ENCODE results near the gene SLC26A8.
"Not testable (repeated sequence)": the region's sequence is repeated elsewhere in the genome, so short reads cannot be mapped to it uniquely, and the experiment has no call there.

The SLC26A8 gene

DNA sequence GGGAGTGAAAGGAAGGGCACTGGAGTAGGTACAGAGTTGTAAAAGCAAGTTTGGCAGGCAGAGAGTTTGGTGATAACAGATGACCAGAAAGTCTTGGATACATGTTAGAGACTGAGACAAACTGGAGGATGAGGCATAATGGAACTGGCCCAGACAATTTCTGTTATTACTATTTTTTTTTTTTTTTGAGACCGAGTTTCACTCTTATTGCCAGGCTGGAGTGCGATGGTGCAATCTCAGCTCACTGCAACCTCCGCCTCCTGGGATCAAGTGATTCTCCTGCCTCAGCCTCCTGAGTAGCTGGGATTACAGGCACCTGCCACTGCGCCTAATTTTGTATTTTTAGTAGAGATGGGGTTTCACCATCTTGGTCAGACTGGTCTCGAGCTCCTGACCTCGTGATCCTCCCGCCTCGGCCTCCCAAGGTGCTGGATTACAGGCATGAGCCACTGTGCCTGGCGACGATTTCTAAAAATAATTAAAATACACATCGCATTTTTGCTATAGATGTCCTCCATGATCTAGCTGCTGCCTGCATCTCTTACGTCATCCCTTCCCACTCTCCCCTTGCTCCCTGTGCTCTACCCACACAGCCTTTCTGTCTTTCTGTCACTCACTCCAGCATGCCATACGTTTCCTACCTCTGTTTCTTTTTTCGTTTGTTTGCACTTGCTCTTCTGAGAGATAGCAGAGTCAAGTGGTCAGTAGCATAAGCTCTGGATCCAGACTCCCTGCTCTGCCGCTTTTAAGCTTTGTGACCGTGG is 26.7 kb upstream of the SLC26A8 start:
- DNase-seq (ENCODE audit: low spot score), result no peak

DNA sequence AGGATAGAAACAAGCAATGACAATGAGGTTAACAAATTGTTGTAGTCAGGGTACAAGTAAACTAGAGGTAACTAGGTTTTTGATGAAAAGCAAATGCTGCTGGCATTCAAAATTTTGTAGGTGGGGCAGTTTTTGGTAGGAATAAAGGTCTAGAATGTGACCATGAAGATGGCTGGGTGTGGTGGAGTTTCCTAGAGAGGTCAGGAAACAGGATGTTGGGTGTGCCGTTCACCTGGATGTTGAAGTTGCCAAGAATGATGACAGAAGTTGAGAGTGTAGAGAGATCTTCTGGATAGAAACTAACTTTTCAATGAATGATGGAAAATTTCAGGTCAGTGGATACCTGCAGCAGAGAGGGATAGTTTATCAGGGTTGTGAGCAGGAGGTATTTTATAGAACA is 25.9 kb upstream of the SLC26A8 start:
- DNase-seq (ENCODE audit: low spot score), result no peak

DNA sequence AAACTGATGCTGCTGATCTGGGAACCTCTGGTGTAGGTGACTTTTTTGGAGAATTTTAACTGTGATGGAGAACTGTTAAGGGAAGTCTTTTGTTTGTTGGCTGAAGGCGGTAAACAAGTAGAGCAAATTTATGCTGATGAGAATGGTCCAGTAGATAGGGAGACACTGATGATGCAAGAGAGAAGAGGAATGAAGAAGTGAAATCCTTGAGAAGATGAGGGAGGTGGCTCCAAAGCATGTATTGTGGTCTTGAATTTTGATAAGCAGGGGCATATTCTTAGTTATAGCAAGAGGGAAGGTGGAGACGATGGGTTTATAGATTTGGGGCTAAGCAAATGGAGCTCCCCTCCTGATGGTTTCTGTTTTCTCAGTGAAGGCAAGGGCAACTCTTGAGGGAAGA is 25.1 kb upstream of the SLC26A8 start:
- no peak for DNase-seq (ENCODE audit: low spot score)

DNA sequence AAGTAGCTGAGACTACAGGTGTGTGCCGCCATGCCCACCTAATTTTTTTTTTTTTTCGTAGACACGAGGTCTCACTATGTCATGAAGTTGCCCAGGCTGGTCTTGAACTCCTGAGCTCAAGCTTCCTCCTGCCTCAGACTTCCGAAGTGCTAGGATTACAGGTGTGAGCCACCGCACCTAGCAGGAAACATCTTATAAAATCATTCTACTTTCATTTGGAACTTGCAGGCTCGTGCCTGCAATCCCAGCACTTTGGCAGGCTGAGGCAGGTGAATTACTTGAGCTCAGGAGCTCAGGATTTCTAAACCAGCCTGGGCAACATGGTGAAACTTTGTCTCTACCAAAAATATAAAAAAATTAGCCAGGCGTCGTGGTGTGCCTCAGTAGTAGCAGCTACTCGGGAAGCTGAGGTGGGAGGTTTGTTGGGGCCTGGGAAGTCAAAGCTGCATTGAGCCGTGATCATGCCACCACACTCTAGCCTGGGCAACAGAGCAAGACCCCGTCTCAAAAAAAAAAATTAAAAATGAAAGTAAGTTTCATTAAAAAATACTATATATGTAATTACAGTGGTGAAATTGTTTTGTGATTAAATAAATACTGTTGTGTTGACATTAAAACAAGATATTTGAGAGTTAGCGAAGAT is 18.3 kb upstream of the SLC26A8 start:
- DNase-seq (ENCODE audit: low spot score), result no peak

DNA sequence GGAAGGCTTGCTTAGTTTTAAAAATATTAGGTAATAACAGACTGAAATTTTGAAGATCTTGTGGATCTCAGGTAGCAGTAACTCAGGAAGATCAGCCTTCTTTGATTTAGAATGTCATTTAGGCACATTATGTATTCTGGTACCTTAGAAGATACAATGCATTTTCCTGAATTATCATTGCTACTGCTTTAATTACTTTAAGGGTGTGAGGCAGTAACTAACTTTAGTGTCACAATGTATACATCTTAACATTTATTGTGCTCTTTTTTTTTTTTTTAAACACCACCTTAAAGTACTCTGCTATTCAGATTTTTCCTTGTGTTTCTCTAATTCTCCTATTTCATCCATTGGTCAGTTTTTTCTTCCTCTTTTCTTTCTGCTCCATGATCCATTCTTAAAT is 16.5 kb upstream of the SLC26A8 start:
- no peak for DNase-seq (ENCODE audit: low spot score)

DNA sequence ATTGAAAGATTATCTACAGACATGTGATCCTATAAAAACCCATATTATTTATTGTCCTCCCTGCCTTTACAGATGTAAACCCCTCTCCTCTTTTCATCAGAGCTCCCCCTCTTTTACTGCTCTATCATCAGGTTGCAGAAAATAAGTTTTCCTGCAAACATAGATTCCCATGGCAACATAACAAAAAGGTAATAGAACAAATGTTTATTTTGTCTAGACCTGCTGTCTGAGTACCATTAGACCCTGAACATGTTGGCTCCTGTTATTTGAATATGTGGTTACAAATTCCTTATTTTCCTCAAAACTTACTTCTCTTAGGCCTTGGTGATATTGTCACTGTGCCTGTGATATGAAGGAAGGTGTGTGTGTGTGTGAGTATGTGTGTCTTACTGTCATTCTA is 14.7 kb upstream of the SLC26A8 start:
- DNase-seq (ENCODE audit: low spot score), result no peak

DNA sequence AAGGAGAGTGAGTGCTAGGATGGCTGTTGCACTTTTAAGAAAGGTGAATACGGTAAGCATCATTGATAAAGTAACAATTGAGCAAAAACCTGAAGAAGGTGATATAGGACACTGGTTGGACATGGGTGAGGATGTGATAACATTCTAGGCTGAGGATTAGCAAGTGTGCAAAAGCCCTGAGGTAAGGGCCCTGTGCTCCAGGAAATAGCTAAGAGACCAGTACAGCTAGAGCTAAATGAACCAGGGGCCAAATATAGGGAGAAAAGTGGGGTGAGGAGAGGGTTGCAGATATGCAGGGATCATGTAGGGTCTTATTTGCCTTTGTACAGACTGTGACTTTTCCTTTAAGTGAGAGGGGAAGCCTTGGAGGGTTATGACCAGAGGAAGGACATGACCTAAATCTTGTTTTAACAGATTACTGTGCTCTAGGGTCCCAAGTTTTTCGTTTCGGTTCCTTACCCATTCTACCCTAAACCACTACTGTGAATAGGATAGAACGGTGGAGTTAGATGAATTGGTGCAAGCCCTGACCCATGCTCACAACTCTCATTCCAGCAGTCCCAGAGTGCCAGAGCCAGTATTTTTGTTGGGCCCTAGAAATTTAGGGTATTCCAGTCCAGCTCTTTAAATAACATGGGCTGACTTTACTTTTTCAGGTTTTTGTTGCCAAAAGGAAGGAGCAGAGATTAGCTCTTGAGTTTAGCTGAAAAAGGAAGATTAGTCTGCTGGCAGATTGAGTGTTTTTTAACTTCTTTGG is 13.9 kb upstream of the SLC26A8 start:
- no peak for DNase-seq (ENCODE audit: low spot score)

DNA sequence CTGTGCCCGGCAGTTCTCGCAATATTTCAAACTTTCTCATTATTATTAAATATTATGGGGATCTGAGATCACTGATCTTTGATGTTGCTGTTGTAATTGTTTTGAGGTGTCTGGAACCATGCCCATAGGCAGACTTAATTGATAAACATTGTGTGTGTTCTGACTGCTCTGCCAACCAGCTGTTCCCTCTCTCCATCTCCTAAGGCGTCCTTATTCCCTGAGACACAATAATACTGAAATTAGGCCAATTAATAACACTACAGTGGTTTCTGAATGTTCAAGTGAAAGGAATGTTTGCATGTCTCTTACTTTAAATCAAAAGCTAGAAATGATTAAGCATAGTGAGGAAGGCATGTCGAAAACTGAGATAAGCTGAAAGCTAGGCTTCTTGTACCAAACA is 10.8 kb upstream of the SLC26A8 start:
- no peak for DNase-seq (ENCODE audit: low spot score)

DNA sequence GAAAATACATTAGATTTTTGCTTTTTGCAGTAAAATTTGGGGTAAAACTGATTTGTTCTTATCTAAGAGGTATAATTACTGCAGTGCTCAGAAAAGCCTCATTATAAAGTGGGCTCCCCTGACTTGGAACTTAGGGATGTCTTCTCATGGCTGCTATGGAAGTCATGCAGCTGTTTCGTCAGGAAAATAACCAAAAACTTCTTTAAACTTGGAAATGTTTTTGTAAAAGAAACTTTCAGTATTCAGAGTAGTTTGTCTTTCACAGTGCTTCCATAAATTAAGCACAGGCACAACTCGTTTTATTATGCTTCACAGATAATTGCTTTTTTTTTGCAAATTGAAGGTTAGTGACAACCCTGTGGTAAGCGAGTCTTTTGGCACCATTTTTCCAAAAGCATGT is 10.0 kb upstream of the SLC26A8 start:
- no peak for DNase-seq (ENCODE audit: low spot score)

DNA sequence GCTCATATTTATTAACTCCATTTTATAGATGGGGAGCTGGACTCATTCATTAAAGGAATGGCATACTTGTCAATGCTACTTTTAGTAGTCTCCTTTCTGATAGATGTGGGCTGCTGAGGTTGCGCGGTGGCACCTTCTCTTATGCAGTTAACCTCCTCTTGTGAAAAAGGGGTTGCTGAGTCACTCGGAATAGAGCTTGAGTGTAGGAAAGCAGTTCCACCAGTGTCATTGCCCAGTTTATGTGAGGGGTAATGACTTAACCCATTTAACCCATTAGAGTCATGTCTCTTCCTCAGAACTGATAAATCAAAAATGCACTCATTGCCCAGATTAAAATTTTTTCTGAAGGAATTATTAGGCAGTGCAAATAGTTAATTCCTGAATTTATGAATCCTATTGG is 9.5 kb upstream of the SLC26A8 start:
- DNase-seq (ENCODE audit: low spot score), result no peak

DNA sequence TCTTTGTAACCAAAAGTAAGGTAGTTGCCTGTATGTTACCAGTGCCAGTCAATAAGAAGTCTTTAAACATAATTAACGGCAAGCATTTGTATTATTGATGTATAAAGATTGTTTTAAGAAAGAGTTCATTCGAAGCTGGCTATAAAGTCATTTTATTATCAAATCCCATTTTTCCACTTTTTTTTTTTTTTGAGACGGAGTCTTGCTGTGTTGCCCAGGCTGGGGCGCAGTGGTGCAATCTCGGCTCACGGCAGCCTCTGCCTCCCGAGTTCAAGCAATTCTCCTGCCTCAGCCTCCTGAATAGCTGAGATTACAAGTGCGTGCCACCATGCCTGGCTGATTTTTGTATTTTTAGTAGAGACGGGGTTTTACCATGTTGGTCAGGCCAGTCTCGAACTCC is 8.7 kb upstream of the SLC26A8 start:
- DNase-seq (ENCODE audit: low spot score), result not testable (repeated sequence)

DNA sequence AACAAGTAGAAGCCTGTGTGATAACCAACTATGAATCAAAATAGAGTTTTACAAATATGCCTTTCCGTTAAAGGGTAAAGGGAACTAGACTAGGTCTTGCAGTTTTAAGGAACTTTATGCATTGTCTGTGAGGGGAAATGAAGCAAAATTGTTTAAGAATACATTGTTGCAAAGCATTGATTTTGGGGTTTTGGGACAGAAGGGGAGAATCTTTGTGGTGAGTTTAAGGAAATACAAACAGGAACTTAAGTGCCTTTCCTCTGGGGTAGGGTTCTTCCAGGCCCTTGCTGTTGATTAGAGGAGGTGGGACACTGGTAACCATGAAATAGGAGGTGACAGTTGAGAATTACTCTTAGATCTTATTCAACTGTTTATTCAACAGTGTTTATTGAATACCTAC is 7.8 kb upstream of the SLC26A8 start:
- DNase-seq (ENCODE audit: low spot score), result no peak

DNA sequence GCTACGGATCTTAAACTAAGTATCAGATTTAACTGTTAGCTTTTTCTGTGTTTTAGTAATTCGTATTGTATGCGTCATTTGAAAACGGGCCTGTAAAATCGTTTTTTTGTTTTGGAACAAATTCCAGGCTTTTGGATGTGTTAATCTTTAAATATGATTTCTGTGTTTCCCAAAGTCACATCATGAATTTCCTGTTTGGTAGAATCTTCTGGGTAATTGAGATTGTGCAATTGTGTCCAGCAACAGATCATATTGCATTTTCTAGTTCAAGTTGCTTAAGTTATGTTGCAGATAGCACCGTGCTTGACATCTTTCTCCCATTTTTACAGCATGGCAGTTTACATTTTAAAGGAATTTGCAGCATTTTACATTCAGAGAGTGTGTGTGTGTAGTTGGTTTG is 5.0 kb upstream of the SLC26A8 start:
- DNase-seq (ENCODE audit: low spot score), result no peak

DNA sequence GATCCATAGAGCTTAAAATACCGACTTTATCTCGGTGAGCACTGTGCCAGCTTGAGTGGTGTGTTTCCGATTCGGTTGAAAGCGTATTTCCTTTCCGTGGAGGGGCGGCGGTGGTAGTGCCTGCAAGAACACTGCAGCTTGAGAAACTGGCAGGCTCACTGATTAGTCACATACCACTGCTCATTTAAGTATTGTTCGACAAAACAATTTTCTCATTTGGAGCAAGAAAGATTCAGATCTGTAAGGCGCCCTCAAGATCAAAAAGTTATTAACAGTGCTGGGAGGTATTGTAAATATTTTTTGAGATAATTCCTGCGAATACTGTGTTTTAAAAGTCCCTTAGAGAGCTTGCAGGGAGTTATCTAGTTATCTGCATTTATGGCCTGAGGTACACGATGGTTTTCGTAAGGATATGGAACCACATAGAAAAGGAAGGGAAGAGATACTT is 4.5 kb upstream of the SLC26A8 start:
- DNase-seq (ENCODE audit: low spot score), result peak; percentile 82

DNA sequence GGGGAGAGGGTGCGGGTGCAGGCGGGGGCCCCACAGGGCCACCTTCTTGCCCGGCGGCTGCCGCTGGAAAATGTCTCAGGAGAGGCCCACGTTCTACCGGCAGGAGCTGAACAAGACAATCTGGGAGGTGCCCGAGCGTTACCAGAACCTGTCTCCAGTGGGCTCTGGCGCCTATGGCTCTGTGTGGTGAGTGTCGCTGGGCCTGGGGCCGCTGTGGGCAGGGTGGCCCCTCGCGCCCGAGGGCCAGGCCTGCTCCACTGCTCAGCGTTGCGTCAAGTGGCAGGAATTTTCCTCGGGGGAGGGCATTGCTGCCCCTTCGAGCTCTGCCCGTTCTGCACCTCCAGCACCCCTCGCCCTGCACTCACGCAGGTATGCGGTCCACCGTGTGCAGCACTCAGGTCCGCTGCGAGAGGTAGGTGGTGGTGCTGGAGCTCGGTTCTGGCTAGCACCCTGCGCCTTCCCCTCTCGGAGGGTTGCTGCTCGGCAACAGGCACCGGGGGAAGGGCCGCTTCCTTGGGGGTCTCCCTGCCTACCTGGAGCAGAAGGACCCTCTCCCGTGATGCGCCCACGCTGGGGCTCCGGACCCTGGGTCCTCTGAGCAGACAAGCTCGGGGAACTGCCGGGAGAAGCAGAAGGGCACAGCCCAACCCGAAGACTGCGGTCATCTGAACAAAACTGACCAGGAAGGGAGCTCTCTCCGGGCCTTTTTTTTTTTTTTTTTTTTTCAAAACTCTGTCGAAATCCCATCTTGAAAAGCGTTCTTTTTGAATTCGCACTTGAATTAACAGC is 3.8 kb upstream of the SLC26A8 start:
- peak; percentile 66 for DNase-seq (ENCODE audit: low spot score)

DNA sequence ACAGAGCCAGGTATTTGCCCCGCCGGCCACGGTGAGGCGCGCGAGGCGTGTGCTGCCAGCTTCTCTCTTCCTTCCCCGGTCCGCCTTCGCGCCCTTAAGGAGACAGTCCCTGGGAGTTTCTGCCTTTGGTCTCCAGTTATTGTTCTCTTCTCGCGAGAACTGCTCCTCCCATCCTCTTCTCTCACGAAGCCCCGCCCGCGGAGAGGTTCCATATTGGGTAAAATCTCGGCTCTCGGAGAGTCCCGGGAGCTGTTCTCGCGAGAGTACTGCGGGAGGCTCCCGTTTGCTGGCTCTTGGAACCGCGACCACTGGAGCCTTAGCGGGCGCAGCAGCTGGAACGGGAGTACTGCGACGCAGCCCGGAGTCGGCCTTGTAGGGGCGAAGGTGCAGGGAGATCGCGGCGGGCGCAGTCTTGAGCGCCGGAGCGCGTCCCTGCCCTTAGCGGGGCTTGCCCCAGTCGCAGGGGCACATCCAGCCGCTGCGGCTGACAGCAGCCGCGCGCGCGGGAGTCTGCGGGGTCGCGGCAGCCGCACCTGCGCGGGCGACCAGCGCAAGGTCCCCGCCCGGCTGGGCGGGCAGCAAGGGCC is 3.2 kb upstream of the SLC26A8 start, which contains the start of gene MAPK14:
TSS of gene MAPK14 (plus strand) at position 308 of the 587 bp plus-strand sequence. CDS start 350 bp downstream, outside the sequence.
- peak; percentile 100 for DNase-seq (ENCODE audit: low spot score)

DNA sequence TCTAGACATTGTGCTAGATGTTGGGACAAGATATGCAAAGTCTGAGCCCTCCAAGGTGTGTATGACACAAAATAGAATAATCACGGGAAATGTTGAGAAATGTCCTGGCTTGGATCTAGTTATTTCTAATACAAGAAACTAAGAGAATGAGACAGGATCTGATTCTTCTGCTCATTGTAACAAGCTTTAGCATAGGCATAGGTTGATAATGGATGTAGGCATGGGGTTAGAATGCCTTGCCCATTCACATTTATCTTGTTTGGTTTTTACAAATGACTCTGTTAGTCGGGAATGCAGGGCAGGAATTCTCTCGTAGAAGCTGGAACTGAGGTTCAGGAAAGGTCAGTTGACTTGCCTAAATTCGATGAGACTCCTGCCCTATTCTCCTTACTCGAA is 1.5 kb upstream of the SLC26A8 start:
- DNase-seq (ENCODE audit: low spot score), result no peak

DNA sequence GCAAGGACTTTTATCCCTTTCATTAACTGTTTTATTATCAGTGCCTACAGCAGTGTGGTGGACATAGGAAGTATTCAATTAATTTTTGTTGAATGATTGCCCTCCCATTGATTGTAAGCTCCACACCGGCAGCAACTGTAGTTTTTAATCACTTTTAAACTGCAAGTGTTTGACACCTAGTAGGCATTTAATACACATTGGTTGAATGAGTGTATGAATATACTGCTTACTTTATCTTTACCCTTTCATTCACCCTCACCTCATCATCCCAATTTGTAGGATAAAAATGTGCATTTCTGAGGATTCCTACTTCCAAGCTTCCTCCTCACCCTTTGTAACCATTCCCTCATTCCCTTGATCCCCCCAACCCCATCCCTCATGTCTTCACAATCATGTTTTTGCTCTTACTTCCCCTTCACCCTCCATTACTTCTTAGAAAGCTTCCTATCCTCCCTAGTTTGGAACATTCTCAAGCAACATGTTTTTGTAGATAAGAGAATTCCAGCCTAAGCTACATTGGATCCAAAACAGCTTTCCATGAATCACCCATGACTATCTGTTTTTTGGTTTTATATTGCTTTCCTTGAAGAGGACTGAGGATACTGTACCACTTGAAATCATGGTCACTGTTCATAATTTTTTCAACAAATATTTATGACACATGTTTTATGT is 955 bp upstream of the SLC26A8 start:
- DNase-seq (ENCODE audit: low spot score), result no peak

DNA sequence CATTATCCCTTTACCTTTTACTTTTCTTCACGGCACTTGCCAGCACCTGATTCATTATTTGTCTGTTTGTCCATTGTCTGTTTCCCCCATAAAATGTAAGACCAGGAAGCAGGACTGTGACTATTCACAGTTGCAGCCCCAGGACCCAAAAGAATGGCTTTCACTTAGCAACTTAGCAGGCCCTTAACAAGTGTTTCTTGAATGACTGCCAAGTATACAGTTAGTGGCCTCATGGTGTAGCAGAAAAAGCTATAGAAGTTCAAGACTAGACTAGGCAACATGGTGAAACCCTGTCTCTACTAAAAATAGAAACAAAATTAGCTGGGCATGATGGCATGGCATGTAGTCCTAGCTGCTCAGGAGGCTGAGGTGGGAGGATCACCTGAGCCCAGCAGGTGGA is 4.3 kb downstream of the SLC26A8 start:
- no peak for DNase-seq (ENCODE audit: low spot score)

DNA sequence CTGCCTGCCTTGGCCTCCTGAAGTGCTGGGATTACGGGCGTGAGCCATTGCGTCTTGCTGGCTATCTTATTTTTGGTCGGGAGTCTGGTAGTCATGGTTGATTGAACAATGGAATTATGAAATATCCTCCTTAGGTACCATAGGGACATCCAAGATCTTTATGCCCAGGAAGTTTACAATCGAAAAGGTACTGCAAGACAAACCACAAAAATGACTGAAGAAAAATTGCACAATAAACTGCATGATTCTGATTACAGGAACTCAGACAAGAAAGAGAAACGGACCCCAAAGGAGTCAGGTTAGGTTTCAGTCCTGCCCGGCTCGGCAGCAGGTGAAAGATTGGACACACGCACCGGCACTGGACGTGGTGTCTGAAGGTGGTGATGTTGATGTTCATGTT is 5.3 kb downstream of the SLC26A8 start:
- DNase-seq (ENCODE audit: low spot score), result no peak

DNA sequence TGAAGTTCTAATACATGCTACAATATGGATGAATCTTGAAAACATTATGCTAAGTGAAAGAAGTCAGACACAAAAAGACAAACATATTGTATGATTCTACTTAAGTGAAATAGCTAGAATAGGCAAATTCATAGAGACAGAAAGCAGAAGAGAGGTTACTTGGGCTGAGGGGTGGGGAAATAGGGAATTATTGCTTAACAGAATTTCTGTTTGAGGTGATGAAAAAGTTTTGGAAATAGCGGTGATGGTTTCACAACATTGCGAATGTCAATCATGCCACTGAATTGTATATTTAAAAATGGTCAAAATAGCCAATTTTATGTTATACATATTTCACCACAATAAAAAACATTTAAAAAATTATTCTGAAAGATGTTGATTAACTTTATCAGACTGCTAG is 6.1 kb downstream of the SLC26A8 start:
- no peak for DNase-seq (ENCODE audit: low spot score)

Data from NAMALWA (cell line).